Stomach (tissue), 9 donors: Measurements from ENCODE around the gene GNLY. TPM values are rescaled to one million over a fixed set of nuclear protein-coding genes. Genes with fewer than 3 reads are reported as not detected.

ENCODE experiments used
- DNase-seq, 2 donors: peaks; one replicate each; pipeline versions ENCODE4 v3.0.0 to v3.0.0-alpha.2; 2013 to 2019
- H3K27ac ChIP-seq, 5 donors: fragments of 200-600 bp in 4 of 5; sonication (generic) in 4 of 5; one replicate each; pipeline ENCODE4 v1.5.1; 2013 to 2019; ENCODE audit warnings: mild to moderate bottlenecking in 1 of 5, moderate library complexity in 1 of 5
- H3K27me3 ChIP-seq, 3 donors: fragments of 200-600 bp; sonication (generic); one replicate each; pipeline ENCODE4 v1.5.1; 2017 to 2019; ENCODE audit warnings: mixed run types in 1 of 3
- H3K36me3 ChIP-seq, 4 donors: fragments of 200-600 bp; sonication (generic); 1 replicate in 3 of 4; 2 replicates in 1 of 4; pipeline ENCODE4 v1.5.1; 2016 to 2019
- H3K4me1 ChIP-seq, 4 donors: fragments of 200-600 bp; sonication (generic); one replicate each; pipeline ENCODE4 v1.5.1; 2016 to 2019
- H3K4me3 ChIP-seq, 4 donors: fragments of 200-600 bp; sonication (generic) in 3 of 4; one replicate each; pipeline ENCODE4 v1.5.1; 2016 to 2019; ENCODE audit warnings: mild to moderate bottlenecking in 1 of 4
- H3K9me3 ChIP-seq, 4 donors: fragments of 200-600 bp; sonication (generic); one replicate each; pipeline ENCODE4 v1.5.1; 2016 to 2019
- EP300 ChIP-seq: sonication (generic); formaldehyde crosslinking; IDR thresholded peaks from one replicate; pipeline ENCODE4 v1.6.1; 2017; ENCODE audit warnings: antibody characterized with exemption
- POLR2A ChIP-seq, 4 donors: fragments of 450-650 bp; IDR thresholded peaks; one replicate each; pipeline ENCODE4 v1.6.1; 2016; ENCODE audit warnings: antibody characterized with exemption in 4 of 4, control low read depth in 2 of 4, mild to moderate bottlenecking in 1 of 4, moderate library complexity in 1 of 4
- POLR2AphosphoS5 ChIP-seq, 3 donors: sonication (generic); formaldehyde crosslinking; IDR thresholded peaks; one replicate each; pipeline ENCODE4 v1.6.1; 2016; ENCODE audit warnings: antibody characterized with exemption in 3 of 3
- WGBS, 5 donors: extraction: QIAGEN DNeasy Blood & Tissue Kit in 3 of 5; methylation state at CpG; one replicate each; pipeline versions ENCODE4 v1.1.5 to v1.1.7; 2013 to 2018; 5-methylcytosine and 5-hydroxymethylcytosine counted together
- intact Hi-C: fragments of 100-400 bp; cut with DNase I; formaldehyde crosslinking; loops from one replicate; pipeline ENCODE4 v1.15.1; 2023; ENCODE audit warnings: low total_unique reads
- polyA plus RNA-seq, 3 donors: library from polyadenylated mRNA; stranded (reverse); fragments of 200-250 nt; gene quantifications; one replicate each; pipeline ENCODE4 v1.2.3, GENCODE V29; 2013
- total RNA-seq, 5 donors: library from RNA; depleted of rRNA; stranded (reverse); fragments of >200 nt; gene quantifications; one replicate each; pipeline versions ENCODE4 v1.1.0 to v1.2.3, GENCODE V29; 2014 to 2016
- TF ChIP-seq, protein P1 (sequence below), 7 experiments: fragments of 450-650 bp in 4 of 7; fragments of 200-600 bp in 3 of 7; sonication (generic) in 3 of 7; IDR thresholded peaks; one replicate each; pipeline ENCODE4 v1.5.1; 2016 to 2019; ENCODE audit warnings: antibody characterized with exemption in 7 of 7, control low read depth in 2 of 7, mild to moderate bottlenecking in 1 of 7
- donor health status: healthy with polysubstance abuse.
- donor health status: Bipolar disorder and iron deficiency.
- donor health status: healthy.

The GNLY gene
- total and polyA plus RNA-seq, 8 donors = 0.72 to 5.8 (median 1.7) TPM; not detected in 3

DNA sequence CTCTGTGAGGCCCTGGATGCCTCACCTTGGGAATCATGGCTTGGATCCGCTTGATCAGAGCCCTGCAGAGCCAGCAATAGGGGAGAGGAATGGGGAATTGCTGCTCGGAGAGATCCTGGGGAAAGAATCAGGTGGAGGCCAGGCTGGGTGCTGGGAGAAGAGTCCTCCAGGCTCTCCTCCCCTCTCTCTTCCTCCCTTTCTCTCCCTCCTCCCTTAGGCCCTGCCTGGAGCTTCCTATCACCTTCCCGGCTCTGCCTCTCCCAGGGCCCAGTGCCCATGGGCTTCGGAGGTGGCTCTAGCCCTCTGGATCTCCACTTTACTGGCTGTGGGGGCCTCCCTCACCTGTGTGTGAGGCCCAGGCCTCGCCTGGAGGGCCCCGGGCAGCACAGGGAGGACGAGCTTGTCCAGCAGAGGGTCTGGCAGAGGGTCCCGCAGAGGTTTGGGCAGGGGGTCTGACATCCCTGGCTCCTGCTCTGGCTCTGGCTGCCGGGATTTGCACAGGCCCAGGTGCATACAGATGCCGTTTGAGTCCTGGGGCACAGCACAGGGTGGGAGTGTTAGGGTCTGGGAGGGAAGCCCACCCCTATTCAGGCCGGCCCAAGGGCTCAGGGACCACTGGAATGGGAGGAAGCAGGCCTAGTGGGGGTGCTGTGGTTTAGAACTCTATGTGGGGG is 28.8 kb upstream of the GNLY start:
- DNase-seq = no peak

DNA sequence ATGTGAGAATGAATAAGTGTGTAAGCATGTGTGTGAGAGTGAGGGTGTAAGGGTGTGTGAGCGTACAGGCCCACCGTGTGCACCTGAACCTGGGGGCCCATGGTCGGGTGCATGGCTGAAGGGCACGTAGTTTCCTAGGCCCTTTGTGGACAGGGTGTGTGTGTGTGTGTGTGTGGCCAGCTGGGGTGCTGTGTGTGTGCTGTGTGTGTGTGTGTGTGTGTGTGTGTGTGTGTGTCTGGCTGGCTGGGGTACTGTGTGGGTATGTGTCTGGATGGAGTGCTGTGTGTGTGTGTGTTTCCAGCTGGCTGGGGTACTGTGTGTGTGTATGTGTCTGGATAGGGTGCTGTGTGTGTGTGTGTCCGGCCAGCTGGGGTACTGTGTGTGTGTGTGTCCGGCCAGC is 28.1 kb upstream of the GNLY start:
- TF ChIP-seq POLR2AphosphoS5 (IDR thresholded peaks at IDR 0.05) = no peak
- no peak for TF ChIP-seq EP300
- TF ChIP-seq, protein P1, sequence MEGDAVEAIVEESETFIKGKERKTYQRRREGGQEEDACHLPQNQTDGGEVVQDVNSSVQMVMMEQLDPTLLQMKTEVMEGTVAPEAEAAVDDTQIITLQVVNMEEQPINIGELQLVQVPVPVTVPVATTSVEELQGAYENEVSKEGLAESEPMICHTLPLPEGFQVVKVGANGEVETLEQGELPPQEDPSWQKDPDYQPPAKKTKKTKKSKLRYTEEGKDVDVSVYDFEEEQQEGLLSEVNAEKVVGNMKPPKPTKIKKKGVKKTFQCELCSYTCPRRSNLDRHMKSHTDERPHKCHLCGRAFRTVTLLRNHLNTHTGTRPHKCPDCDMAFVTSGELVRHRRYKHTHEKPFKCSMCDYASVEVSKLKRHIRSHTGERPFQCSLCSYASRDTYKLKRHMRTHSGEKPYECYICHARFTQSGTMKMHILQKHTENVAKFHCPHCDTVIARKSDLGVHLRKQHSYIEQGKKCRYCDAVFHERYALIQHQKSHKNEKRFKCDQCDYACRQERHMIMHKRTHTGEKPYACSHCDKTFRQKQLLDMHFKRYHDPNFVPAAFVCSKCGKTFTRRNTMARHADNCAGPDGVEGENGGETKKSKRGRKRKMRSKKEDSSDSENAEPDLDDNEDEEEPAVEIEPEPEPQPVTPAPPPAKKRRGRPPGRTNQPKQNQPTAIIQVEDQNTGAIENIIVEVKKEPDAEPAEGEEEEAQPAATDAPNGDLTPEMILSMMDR (IDR thresholded peaks at IDR 0.05) = no peak
- no peak for TF ChIP-seq POLR2A (IDR thresholded peaks at IDR 0.05)
- Histone ChIP-seq H3K36me3 (peaks cover 0 to 4% (median 0%) of the 10 kb centered on the region in 4 donors), H3K27ac (no peak overlapping the region), H3K27me3 (no peaks in the 10 kb centered on the region), H3K4me1 (peaks cover 0 to 17% (median 6%) of the 10 kb centered on the region in 4 donors), H3K4me3 (no peak overlapping the region), H3K9me3 (no peaks in the 10 kb centered on the region)
- WGBS, 5 donors = 88 to 96% (median 91%) methylated on average over 4 to 6 of the region's 6 CpGs
- intact Hi-C loops = no loop called here
- DNase-seq = no peak

More for the DNA sequence above, 28.8 kb upstream of the GNLY start:
- TF ChIP-seq, protein P1 (IDR thresholded peaks at IDR 0.05) = no peak
- TF ChIP-seq EP300 (no peak), POLR2AphosphoS5 (IDR thresholded peaks at IDR 0.05) (no peak), POLR2A (IDR thresholded peaks at IDR 0.05) (no peak)
- H3K4me1 ChIP-seq = peaks cover 0 to 17% (median 6%) of the 10 kb centered on the region in 4 donors
- no peaks in the 10 kb centered on the region for H3K9me3 ChIP-seq
- WGBS, 5 donors = 80 to 88% (median 81%) methylated on average over 7 to 11 of the region's 11 CpGs
- no peak overlapping the region for H3K27ac ChIP-seq
- intact Hi-C loops = no loop called here
- peaks cover 0 to 9% (median 0%) of the 10 kb centered on the region in 4 donors for H3K36me3 ChIP-seq
- H3K27me3 ChIP-seq = no peaks in the 10 kb centered on the region
- H3K4me3 ChIP-seq = no peak overlapping the region

DNA sequence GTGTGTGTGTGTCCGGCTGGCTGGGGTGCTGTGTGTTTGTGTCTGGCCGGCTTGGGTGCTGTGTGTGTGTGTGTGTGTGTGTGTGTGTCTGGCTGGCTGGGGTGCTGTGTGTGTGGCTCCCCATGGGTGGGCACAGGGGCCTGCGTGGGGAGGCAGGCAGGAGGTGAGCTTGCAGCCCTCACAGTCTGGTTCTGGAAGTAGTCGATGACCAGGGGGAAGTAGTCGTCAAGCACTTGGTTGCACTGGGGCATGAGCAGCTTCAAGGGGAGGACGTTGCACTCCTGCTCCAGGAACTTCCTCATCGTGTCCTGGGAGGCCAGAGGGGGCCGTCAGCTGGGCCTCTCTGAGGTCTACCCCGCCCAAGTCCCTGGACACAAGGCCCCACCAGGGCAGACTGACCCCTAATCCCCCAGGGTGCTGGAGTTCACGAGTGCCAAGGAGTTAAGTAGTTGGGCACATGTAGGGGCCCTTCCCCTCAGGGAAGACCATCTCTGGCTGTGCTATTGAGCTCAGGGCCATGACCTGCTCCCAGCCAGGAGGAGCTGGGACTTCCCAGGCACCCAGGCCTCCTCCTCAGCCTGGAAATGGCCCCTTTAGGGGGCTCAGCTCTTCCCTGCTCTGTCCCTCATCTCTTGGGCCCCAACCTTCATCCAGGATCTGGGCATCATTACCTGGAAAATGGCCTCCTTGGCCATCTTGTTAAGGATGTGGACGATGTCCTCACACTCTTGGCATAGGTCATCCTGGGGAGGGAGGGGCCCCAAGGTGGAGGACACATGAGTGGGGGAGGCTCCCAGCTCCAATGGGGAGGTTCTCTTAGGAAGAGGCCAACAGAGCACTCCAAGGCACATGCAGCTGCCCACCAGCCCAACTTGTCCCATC is 27.5 kb upstream of the GNLY start:
- Histone ChIP-seq H3K4me3 (no peak overlapping the region), H3K27me3 (no peaks in the 10 kb centered on the region), H3K4me1 (peaks cover 0 to 13% (median 5%) of the 10 kb centered on the region in 4 donors), H3K9me3 (no peaks in the 10 kb centered on the region), H3K36me3 (no peaks in the 10 kb centered on the region), H3K27ac (no peak overlapping the region)
- TF ChIP-seq POLR2AphosphoS5 (IDR thresholded peaks at IDR 0.05) (no peak), EP300 (no peak), POLR2A (IDR thresholded peaks at IDR 0.05) (no peak)
- TF ChIP-seq, protein P1 (IDR thresholded peaks at IDR 0.05) = no peak
- intact Hi-C loops = no loop called here
- 71 to 84% (median 77%) methylated on average over 8 to 11 of the region's 11 CpGs for WGBS, 5 donors
- DNase-seq = no peak

DNA sequence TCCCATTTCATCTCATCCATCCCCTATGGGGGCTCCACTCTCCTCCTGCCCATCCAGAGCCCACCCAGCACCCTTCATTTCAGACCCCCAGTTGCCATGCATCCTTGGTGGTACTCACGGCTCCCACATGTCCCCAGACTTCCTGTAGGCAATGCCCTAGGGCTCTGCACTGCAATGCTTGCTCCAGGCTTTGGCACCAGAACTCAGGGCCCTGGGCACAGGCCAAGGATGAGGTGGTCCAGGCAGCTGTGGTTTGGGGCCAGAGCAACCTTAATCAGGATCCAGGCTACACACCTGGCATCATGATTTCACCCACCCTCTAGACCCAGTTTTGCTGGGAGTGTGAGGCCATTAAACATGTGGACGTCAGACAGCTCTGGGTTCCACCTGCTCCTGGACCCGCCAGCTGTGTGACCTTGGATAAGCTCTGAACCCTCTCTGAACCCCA is 26.6 kb upstream of the GNLY start:
- no peaks in the 10 kb centered on the region for H3K27me3 ChIP-seq
- intact Hi-C loops = no loop called here
- TF ChIP-seq POLR2A (IDR thresholded peaks at IDR 0.05) = no peak
- TF ChIP-seq EP300 = no peak
- TF ChIP-seq POLR2AphosphoS5 (IDR thresholded peaks at IDR 0.05) = no peak
- TF ChIP-seq, protein P1 (IDR thresholded peaks at IDR 0.05) = no peak
- WGBS, 5 donors = 80 to 88% (median 83%) methylated on average over 3 of the region's 3 CpGs
- no peak overlapping the region for H3K27ac ChIP-seq
- no peaks in the 10 kb centered on the region for H3K36me3 ChIP-seq
- no peak overlapping the region for H3K4me3 ChIP-seq
- DNase-seq = no peak
- H3K9me3 ChIP-seq = no peaks in the 10 kb centered on the region
- H3K4me1 ChIP-seq = peaks cover 0 to 13% (median 3%) of the 10 kb centered on the region in 4 donors
